ENCODE measurements around the gene PTPRG.

PTPRG gene

DNA sequence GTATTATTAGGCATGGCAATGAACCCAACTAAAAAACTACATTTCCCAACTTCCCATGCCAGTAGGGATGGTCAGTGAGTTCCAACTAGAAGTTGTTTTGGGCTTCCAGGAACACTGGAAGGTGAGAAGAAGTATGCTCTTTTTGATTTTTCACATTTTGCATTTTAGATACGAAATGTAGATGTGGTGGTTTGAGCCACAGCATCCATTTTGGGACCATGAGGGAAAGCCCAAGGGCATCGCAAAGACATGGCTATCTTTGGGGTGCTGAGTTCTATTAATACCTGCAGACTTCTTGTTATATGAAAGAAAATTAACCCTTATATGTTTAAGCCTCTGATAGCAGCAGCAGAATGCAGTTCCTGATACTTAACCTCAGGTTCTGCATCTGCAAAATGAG, 62.9 kb downstream of the PTPRG start:
- DNase-seq: no peak

DNA sequence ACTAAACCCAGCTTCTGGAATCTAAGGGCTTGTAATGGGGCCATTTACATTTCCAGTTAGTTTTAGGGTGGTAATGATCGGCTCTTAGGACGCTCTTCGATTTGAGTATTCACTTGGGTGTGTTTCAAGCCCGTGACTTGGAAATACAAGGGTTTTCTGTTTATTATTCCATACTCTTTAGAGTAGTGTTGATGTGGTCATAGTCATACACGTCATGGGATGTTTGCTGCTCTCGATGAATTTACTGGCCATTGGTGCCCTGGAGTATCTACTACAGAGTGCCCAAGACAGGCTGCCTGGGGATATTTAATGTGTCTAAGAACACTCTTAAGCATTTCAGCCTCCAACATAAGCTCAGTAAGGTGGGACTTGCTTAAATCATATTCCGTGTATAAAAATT, 64.1 kb downstream of the PTPRG start:
- DNase-seq: no peak

DNA sequence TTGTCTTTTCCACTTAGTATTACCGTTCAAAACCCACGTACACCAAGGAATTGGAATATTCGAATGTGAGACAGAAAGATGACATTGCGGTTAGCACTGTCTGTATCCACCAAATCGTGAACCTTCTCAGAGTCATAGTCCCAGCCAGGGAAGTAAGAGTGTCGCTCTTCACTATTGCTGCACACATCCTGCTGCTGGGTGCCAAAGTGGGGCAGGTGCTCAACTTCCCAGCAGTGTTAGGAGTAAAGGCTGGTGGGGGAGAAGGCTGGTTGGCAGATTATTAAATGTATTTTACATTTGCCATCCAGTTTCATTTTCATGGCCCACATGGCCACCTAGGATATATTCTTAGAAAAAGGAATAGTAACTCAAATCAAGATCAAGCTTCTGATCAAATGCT, 65.1 kb downstream of the PTPRG start:
- no peak for DNase-seq

DNA sequence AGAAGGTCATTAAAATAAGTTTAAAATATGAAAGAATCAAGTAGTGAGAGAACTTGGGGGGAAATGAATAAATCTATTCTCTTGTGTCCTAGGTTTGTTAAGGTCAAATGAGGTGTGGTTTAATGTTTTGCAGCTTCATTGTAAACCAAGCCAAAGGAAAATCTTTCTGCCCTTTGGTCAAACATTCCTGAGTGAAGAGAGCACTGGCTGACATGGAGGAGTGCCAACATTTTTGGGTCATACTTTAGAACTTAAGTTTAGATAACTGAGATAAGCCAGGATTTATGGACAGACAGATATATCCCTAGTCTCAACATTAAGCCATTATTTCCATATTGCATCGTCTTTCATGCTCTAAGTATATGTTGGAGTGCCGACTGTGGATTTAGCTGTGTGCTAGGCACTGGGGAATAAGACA, 66.4 kb downstream of the PTPRG start:
- no peak for DNase-seq

DNA sequence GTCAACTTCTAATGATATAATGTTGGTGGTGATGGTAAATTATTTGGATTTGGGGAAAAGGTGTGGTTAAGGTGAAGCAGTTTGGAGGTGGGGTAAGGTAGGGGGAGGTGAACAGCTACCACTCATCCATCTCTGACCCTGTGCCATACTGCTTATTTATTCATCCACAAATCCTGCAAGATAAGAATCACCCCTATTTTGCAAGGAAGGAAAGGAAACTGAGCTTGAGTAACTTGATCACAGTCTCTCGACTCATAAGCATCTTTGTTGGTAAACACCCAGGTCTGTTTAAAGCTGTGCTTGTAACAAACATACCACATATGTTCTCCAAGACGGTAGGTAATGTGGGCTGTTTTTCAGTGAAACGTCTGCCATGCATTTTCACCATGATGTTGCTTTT, 67.3 kb downstream of the PTPRG start:
- DNase-seq: no peak

DNA sequence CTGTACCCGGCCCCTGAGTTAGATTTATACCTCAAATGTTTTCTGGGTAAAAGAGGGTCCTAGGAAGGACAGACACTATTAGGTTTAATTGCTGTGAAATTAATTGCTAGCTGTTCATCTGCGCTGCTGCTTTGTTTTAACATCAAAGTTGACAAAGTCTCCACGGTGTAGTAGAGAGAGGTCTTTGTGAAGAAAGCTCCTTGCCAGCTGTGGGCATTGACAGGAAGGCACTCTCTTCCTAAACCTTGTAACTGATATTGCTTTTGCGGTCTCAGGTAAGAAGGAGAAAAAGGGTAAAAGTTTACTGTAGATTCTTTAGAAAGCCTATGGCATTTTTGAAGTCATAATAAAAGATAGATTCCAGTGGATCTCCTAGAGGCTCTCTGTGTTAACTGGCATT, 68.1 kb downstream of the PTPRG start:
- DNase-seq: no peak

DNA sequence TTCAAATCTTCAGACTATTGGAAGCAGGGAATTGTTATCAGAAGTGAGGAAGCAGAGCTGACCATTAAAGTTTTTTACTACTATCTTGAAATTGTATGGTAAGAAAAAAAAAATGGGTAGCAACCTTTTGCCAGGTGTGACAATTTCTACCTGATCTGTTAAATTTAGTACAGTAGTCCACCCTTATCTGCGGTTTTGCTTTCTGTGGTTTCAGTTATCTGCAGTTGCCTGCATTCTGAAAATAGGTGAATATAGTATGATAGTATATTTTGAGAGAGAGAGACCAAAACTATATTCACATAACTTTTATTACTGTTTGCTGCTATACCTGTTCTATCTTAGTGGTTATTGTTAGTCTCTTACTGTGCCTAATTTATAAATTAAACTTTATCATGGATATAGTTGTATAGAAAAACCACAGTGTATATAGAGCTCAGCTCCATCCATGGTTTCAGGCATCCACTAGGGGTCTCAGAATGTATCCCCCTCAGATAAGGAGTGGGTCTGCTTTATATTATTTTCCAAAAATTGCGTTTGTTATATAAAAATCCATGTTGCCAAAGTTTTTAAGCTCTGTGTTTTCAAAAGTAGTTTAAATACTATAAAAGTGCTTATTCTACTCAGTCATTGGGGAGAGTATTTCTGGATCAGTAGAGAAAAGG, 69.9 kb downstream of the PTPRG start:
- no peak for DNase-seq

DNA sequence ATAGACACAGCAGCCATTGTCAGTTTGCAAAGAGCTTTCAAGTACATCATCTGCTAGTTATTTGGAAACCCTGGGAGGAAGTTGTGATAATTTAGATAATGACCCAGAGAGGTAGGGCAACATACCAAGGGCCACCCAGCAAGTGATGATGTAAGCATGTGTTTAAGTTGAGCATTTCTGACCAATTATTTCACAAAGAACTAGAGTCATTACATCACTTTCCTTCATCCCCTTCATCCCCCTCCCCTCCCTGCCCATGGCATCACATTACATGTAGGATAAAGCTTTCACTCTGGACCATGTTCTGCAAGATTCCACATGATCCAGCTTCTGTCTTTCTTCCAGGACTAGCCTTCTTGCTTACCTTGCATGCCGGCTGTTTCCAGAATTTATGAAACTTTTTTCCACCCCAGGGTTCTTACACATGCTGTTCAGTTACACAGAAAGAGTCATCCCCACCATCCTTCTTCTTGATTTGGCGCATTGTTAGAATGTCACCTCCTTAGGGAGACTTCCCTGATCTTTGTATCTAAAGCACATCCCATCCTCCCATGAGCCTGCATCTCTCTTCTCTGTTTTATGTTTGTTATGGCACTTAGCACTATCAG, 71.3 kb downstream of the PTPRG start:
- DNase-seq: no peak

DNA sequence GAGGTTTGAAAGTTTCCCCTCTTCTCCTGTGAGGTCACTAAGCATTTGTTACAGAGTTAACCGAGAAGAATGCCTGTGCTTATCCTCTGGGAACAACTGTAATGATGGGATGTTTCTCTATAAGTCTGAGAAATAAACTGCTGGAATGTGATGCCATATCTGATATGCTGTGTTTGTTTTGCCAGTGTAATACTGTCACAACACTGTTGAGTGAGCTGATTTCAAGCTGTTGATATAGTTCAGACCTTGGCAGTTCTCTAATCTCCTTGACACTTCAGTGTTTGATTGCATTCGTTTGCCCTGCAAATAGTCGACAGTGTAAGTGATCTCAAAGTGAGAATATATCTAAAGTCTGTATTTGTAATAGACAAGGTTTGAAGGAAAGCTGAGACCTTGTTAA, 73.3 kb downstream of the PTPRG start:
- no peak for DNase-seq

DNA sequence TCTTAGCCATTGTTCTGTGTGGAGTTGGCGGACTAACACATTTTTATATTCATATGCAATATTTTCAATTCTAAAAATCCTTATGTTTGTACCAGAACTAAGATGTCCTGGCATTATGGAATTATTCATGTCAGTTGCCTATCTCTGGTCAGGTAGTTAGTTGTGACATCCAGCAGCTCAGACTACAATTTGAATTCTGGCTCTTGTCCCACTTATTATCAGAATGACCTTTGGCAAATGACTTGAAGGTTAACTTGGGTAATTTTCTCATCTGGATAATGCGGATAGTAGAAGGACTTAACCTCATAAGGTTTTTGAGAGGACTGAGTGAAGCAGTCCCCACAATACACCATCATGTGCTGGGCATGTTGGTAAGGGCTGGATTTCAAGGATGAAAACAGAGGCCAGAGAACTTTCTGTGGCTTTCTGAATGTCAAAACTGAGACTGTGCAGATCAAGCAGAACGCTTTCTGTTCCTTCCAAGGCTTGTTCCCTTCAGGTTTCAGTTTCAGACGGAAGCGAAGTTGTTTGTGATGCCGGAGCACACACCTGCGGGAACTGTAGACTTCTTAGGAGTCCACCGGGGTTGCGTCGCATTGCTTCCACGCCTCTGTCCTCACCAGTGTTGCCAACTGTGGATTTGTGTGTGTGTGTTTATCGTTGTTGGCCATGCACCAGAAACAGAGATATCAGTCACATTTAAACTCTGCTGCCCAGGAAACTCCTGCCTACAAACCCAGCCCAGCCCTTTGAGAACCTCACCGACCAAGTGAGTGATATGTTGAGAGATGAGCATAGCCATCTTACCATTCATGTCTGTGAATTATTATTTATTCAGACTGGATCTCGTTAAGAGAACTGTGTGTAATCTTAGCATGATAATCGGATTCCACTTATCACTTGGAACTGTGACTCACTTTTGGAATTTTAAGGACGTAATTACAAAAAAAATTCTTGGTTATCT, 76.0 kb downstream of the PTPRG start:
- DNase-seq: no peak

DNA sequence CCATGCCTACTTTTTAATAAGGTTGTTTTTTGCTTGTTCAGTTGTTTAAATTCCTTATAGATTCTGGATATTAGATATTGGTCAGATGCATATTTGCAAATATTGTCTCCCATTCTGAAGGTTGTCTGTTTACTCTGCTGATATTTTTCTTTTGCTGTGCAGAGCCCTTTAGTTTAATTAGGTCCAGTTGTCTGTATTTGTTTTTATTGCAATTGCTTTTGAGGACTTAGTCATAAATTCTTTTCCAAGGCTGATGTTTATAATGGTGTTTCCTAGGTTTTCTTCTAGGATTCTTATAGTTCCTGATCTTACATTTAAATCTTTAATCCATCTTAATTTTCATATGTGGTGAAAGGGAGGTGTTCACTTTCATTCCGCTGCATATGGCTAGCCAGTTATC, 77.4 kb downstream of the PTPRG start:
- DNase-seq: no peak

DNA sequence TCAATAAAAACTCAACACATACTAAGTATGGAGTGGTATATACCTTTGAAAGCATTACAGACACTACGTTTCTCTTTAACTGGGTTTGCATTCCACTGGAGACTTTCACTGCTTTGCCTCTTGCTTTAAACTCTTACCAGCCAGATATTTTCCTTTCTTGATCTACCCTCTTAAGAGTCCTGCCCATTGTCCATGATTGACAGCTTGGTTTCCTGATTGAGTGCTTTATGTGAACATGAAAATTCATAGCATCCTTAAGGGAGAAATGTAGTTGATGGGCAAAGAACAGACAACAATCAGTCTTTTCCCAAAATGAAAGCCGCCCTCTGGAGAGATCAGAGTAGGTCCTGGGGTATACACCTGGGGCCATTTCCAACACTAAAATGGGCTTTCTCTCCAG, 78.6 kb downstream of the PTPRG start:
- DNase-seq: no peak

DNA sequence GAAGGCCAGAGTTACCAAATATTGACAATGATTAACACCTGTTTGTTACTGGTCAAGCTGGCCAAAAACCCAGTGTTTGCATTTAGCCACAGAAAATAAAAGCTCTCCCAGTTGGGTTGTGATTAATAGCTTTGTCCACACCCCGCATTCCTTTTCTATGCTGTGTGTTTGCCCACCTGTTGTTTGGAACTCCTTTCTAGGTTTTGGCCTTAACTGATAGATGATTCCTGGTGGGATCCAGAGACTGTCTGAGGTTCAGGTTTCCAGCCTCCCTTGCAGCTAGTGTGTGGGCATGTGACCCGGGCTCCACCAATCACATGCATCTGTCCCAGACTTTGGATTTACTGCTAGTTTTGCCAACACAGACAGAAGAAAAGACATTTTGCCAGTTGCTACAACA, 83.8 kb downstream of the PTPRG start:
- DNase-seq: no peak

DNA sequence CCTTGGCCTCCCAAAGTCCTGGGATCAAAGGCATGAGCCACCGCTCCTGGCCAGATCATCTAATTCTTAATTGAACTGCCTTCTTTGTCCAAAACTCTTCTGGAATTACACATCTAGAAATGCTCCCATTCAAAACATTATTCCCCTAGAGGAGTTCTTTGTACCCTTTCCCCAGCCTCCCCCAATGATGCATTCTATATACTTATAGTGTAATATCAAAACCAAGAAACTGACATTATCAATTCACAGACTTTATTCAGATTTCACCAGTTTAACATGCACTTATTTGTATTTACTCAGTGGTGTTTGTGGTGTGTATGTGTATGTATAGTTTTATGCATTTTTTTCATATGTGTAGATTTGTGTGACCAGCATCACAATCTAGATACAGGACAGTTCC, 85.0 kb downstream of the PTPRG start:
- no peak for DNase-seq

DNA sequence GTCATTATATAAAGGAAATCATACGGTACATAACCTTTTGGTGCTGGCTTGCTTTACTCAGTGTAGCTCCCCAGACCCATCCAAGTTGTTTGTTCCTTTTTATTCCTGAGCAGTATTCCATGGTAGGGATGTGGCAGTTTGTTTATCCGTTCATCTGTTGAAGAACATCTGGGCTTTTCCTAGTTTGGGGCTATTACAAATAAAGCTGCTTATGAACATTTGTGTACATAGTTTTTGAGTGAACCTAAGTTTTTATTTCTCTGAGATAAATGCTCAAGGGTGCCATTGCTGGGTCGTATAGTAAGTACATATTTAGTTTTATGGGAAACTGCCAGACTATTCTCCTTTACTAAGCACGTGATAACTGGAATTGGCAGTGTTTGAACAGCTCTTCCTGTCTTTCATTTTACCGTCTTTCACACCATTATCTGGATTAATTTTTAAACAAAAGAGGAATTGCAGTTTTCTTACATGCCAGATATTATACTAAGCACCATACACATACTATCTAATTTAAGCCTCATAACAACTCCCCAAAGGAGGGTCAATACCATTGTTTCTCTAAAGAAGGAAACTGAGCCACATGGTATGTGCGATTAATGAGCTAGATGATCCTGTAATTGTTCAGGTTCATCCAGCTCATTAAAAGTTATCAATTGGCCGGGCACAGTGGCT, 85.6 kb downstream of the PTPRG start:
- DNase-seq: no peak

DNA sequence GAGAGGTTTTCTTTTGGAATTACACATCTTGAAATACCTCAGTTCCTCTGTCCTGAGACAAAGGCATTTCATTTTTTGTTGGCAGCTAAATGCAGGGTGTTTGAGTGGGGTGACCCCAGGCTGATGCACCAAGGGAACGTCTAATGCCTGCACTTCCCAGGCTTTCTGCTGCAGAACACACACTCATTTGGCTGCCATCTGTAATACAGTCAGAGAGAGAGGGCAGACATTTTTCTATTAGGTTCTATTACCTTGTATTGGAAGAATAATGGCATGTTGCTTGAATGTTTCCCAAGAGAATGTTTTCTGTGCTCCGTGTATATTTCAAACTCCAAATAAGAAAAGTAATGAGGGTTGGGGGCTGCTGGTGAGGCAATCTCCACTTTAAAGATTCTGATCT, 87.1 kb downstream of the PTPRG start:
- DNase-seq: no peak

DNA sequence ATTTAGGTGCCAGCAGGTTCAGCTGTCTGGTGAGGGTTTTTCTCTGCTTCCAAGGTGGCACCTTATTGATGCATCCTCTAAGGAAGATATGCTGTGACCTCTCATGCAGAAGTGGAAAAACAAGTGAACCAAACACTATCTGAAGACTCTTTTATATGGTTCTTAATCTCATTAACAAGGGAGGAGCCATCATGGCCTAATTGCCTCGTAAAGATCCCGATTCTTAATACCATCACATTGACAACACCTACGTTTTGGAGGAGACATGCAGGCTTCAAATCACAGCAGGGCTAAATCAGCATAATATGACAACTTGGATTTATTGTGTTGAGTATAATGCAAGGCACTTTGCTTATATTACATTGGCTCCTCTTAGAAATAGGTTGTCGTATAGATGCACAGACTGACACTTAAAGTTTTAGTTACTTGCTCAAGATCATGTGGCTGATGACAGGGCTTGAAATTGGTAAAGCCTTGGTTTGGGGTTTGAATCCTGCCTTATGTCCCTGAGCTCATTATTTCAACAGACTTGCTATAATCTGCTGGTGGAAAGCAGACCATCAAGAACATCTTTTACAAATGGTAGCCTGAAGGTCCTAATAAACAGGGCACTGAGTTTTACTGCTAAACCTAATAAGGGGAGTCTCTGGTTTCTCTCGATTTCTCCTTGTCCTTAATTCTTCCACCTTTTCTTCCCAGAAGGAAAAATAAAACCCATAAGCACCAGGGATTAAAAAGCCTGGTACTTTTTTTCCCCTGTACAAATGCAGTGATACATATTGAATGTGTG, 88.2 kb downstream of the PTPRG start:
- DNase-seq: no peak

DNA sequence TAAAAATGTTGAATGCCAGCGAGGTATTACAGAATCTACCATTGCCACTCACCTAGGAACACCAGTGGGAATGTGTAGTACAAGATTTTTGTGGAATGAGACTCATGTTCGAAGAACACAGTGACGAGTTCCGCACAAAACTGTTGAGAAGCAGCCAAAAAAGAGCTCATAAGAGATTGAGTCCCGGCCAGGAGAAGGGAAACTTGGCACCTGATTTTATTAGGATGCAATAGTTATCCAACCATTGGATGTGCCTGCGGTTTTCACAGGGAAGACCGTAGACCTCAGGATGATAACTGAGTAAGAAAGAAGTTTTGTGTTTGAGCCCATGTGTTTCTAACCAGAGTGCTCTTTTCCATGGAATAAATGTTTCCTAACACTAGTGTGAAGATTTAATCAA, 88.9 kb downstream of the PTPRG start:
- no peak for DNase-seq

DNA sequence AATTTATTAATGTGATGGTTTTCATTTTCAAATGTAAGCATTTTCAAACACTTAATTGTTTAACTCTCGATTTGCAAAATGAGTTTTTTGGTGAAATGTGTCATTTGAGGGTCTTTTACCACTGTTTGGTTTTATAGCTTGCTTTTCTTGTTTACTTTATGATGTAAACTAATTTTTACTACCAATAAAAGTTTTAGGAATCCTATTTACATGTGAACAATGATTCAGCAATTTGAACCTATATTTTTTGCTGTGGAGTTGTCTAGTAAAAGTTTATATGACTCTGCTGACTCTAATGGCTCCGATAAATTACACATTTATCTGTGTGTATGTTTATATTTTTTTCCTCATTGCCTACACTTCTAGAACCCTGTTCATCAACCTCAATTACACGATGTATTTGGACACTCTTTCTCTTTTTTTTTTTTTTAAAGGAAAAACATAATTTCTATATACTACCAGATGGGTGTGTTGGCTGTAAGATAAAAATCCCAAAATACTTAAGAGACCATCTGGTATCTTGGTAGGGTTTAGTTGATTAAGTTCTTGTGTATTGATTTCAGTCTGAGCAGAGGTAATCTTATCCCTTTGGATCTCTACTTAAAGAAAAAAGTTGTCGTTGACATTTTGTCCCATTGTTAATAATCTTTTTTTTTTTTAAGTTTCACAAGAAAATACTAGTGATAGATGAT, 89.5 kb downstream of the PTPRG start:
- no peak for DNase-seq

DNA sequence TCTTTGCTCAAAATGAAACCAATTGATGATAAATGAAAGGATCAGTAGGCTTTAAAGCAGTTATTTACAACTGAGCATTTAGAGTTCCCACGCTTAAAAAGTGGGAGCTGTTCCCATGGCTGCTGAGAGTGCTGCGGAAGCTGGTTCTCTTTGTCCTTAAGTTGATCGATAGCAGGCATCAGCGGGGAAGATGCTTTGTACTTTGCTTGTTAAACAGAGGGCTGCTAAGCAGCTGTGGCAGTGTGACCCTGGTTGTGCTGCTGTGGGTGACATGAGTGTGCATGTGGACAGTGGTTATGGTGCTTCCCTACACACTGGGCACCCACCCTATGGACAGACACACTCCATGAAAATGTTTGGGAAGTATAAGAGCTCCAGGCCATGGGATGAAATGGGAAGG, 96.3 kb downstream of the PTPRG start:
- DNase-seq: no peak

DNA sequence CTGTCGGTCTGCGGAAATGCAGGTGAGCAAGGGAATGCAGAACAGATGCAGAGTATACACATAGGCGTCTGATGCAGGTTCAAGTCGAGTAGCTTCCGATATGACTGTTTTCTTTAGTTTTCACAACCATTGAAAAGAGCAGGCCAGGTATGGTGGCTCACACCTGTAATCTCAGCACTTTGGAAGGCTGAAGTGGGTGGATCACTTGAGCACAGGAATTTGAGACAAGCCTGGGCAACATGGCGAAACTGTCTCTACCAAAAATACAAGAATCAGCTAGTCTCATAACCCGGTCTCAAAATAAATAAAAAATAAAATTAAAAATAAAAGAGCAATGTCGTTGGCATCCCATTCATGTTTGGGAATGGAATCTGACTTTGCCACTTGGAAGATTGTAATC, 101.5 kb downstream of the PTPRG start:
- DNase-seq: no peak

All from activated naive CD4-positive, alpha-beta T cell treated with Interleukin-2 at 50 U/mL for 16 hours (primary cell).